H1 (cell line): ENCODE results near the gene TSPAN3. TPM values are rescaled to one million over a fixed set of nuclear protein-coding genes. Genes with fewer than 3 reads are reported as not detected.

Source experiments
- CTCF ChIA-PET: fragments of 300-600 bp; sonication (Branson Sonifier 250); formaldehyde crosslinking; loops from one replicate; lab custom pipeline; 2021; ENCODE audit not compliant: partially characterized antibody; lab: Charles Lee
- POLR2A ChIA-PET: fragments of 300-600 bp; sonication (Branson Sonifier 250); formaldehyde crosslinking; loops from one replicate; lab custom pipeline; 2021; ENCODE audit warnings: inconsistent platforms; ENCODE audit not compliant: partially characterized antibody; lab: Charles Lee
- DNase-seq, 2 experiments: peaks; one replicate each; pipeline versions ENCODE4 v3.0.0 to v3.0.0-alpha.2; 2010 to 2022; ENCODE audit warnings: low spot score in 2 of 2, low read depth in 1 of 2, mixed read lengths in 1 of 2
- FAIRE-seq: peaks from 2 replicates; lab custom pipeline; 2011; peaks lifted over from hg19 to GRCh38; lab: Jason Lieb, UNC
- H2AFZ ChIP-seq: 2 replicates; pipeline ENCODE4 v1.8.1; 2012; ENCODE audit warnings: low read length, inconsistent platforms
- H2AK5ac ChIP-seq: 2 replicates; pipeline ENCODE4 v1.6.1; 2013; ENCODE audit warnings: low read depth, low read length
- H2BK120ac ChIP-seq: replicated peaks from 2 replicates; pipeline ENCODE3; 2013; ENCODE audit warnings: low read depth, low read length, inconsistent platforms
- H2BK12ac ChIP-seq: 2 replicates; pipeline ENCODE4 v1.6.1; 2013; ENCODE audit warnings: low read depth, low read length
- H2BK15ac ChIP-seq: 2 replicates; pipeline ENCODE4 v1.6.1; 2013; ENCODE audit warnings: low read length
- H2BK20ac ChIP-seq: 2 replicates; pipeline ENCODE4 v1.6.1; 2013; ENCODE audit warnings: low read length
- H2BK5ac ChIP-seq: 2 replicates; pipeline ENCODE4 v1.6.1; 2013; ENCODE audit warnings: low read depth, low read length
- H3K14ac ChIP-seq: 2 replicates; pipeline ENCODE4 v1.6.1; 2013; ENCODE audit warnings: inconsistent platforms; ENCODE audit not compliant: insufficient read length
- H3K18ac ChIP-seq: 2 replicates; pipeline ENCODE4 v1.6.1; 2013; ENCODE audit warnings: low read length; ENCODE audit errors: extremely low read depth
- H3K23ac ChIP-seq: 2 replicates; pipeline ENCODE4 v1.6.1; 2013; ENCODE audit warnings: inconsistent platforms; ENCODE audit not compliant: insufficient read length
- H3K23me2 ChIP-seq: 2 replicates; pipeline ENCODE4 v1.6.1; 2013; ENCODE audit warnings: low read depth, low read length
- H3K27ac ChIP-seq: 2 replicates; pipeline ENCODE4 v1.6.1; 2011; ENCODE audit warnings: low read depth, low read length, inconsistent platforms
- H3K27me3 ChIP-seq, 4 experiments: replicated peaks in 1 of 4; 1 replicate in 1 of 4; 2 replicates in 3 of 4; pipeline versions ENCODE4 v1.6.1 to v1.8.1; 2011 to 2013; ENCODE audit warnings: low read length in 3 of 4, mild to moderate bottlenecking in 3 of 4, inconsistent platforms in 2 of 4, mixed read lengths in 2 of 4, moderate library complexity in 1 of 4; ENCODE audit not compliant: control insufficient read depth in 3 of 4, insufficient read depth in 3 of 4; ENCODE audit errors: extremely low read depth in 1 of 4
- H3K36me3 ChIP-seq, 4 experiments: 2 replicates each; pipeline versions ENCODE4 v1.6.1 to v1.8.1; 2011 to 2013; ENCODE audit warnings: mild to moderate bottlenecking in 4 of 4, low read length in 3 of 4, moderate library complexity in 2 of 4, control low read depth in 1 of 4, inconsistent platforms in 1 of 4; ENCODE audit not compliant: insufficient read depth in 4 of 4, control insufficient read depth in 2 of 4
- H3K4ac ChIP-seq: replicated peaks from 2 replicates; pipeline ENCODE3; 2013; ENCODE audit warnings: low read length, low read depth, mixed read lengths, inconsistent platforms; ENCODE audit not compliant: insufficient read length
- H3K4me1 ChIP-seq, 4 experiments: replicated peaks in 1 of 4; 1 replicate in 1 of 4; 2 replicates in 3 of 4; pipeline versions ENCODE4 v1.6.1 to v1.8.1; 2011 to 2013; ENCODE audit warnings: low read length in 3 of 4, inconsistent platforms in 2 of 4, mixed read lengths in 1 of 4; ENCODE audit not compliant: insufficient read depth in 4 of 4, control insufficient read depth in 3 of 4
- H3K4me2 ChIP-seq, 2 experiments: 2 replicates each; pipeline versions ENCODE4 v1.6.1 to v1.8.1; 2011 to 2013; ENCODE audit warnings: low read depth in 2 of 2, low read length in 2 of 2, control low read depth in 1 of 2, inconsistent platforms in 1 of 2, mild to moderate bottlenecking in 1 of 2; ENCODE audit not compliant: insufficient read depth in 1 of 2
- H3K4me3 ChIP-seq, 4 experiments: fragments of 200-600, 300-600 bp in 1 of 4; sonication (generic), shearing (Covaris generic), sonication (Bioruptor Twin) in 1 of 4; 2 replicates each; pipeline versions ENCODE4 v1.5.1 to v1.8.1; 2011 to 2016; ENCODE audit warnings: low read length in 4 of 4, low read depth in 3 of 4, control low read depth in 2 of 4, inconsistent platforms in 2 of 4, mild to moderate bottlenecking in 2 of 4, mixed read lengths in 1 of 4, moderate library complexity in 1 of 4; ENCODE audit not compliant: insufficient read depth in 2 of 4; ENCODE audit errors: extremely low read depth in 1 of 4
- H3K56ac ChIP-seq: replicated peaks from 2 replicates; pipeline ENCODE3; 2013; ENCODE audit warnings: low read depth, mild to moderate bottlenecking, mixed read lengths, low read length, inconsistent platforms; ENCODE audit not compliant: insufficient read length
- H3K79me1 ChIP-seq: 2 replicates; pipeline ENCODE4 v1.6.1; 2013; ENCODE audit warnings: low read depth, low read length, control low read depth
- H3K79me2 ChIP-seq, 2 experiments: 2 replicates each; pipeline versions ENCODE4 v1.6.1 to v1.8.1; 2012 to 2013; ENCODE audit warnings: low read length in 2 of 2, mild to moderate bottlenecking in 2 of 2, inconsistent platforms in 1 of 2; ENCODE audit not compliant: insufficient read depth in 2 of 2, control insufficient read depth in 1 of 2
- H3K9ac ChIP-seq, 4 experiments: replicated peaks in 1 of 4; 1 replicate in 1 of 4; 2 replicates in 3 of 4; pipeline versions ENCODE4 v1.6.1 to v1.8.1; 2011 to 2013; ENCODE audit warnings: low read depth in 3 of 4, low read length in 3 of 4, control low read depth in 2 of 4, mild to moderate bottlenecking in 2 of 4, moderate library complexity in 2 of 4, inconsistent platforms in 1 of 4; ENCODE audit errors: extremely low read depth in 1 of 4
- H3K9me3 ChIP-seq, 2 experiments: 2 replicates each; pipeline versions ENCODE4 v1.6.1 to v1.8.1; 2012 to 2013; ENCODE audit warnings: mild to moderate bottlenecking in 2 of 2, moderate library complexity in 2 of 2, control low read depth in 1 of 2, inconsistent platforms in 1 of 2, low read depth in 1 of 2, low read length in 1 of 2, mixed read lengths in 1 of 2; ENCODE audit not compliant: insufficient read depth in 2 of 2
- H4K20me1 ChIP-seq, 2 experiments: replicated peaks in 1 of 2; 2 replicates each; pipeline versions ENCODE3 to v1.8.1; 2011 to 2013; ENCODE audit warnings: inconsistent platforms in 2 of 2, low read length in 2 of 2, mild to moderate bottlenecking in 1 of 2; ENCODE audit not compliant: insufficient read depth in 2 of 2, control insufficient read depth in 1 of 2
- H4K5ac ChIP-seq: 2 replicates; pipeline ENCODE4 v1.6.1; 2013; ENCODE audit warnings: low read length, low read depth, mixed read lengths, inconsistent platforms; ENCODE audit not compliant: insufficient read length
- H4K8ac ChIP-seq: 2 replicates; pipeline ENCODE4 v1.8.0; 2013; ENCODE audit warnings: mild to moderate bottlenecking, moderate library complexity, low read length, inconsistent platforms; ENCODE audit not compliant: insufficient read depth; ENCODE audit errors: extremely low read depth
- H4K91ac ChIP-seq: replicated peaks from 2 replicates; pipeline ENCODE3; 2013; ENCODE audit warnings: low read length, mixed read lengths, inconsistent platforms; ENCODE audit not compliant: insufficient read length
- BRCA1 ChIP-seq: IDR thresholded peaks from 2 replicates; pipeline ENCODE4 v1.6.1; 2012; ENCODE audit warnings: low read depth, low read length, improper control_type of control experiment
- EGR1 ChIP-seq: IDR thresholded peaks from 2 replicates; pipeline ENCODE4 v1.6.1; 2011; ENCODE audit warnings: low read depth, low read length, borderline replicate concordance
- GABPA ChIP-seq: IDR thresholded peaks from 2 replicates; pipeline ENCODE4 v1.6.1; 2011; ENCODE audit warnings: mild to moderate bottlenecking, low read length, moderate library complexity, borderline replicate concordance; ENCODE audit not compliant: insufficient read depth
- GTF2F1 ChIP-seq: IDR thresholded peaks from 2 replicates; pipeline ENCODE4 v1.6.1; 2012; ENCODE audit warnings: low read depth, low read length, improper control_type of control experiment, borderline replicate concordance
- SP2 ChIP-seq: IDR thresholded peaks from 2 replicates; pipeline ENCODE4 v1.6.1; 2012; ENCODE audit warnings: mild to moderate bottlenecking, low read length, inconsistent platforms
- WGBS, 2 experiments: shearing (Covaris generic) in 1 of 2; methylation state at CpG; one replicate each; pipeline versions ENCODE4 v1.1.6 to v1.1.7; 2013 to 2015; ENCODE audit warnings: low lambda C conversion rate in 2 of 2, mixed read lengths in 2 of 2, inconsistent platforms in 1 of 2, low coverage in 1 of 2, missing lambda C conversion rate in 1 of 2; ENCODE audit not compliant: insufficient replicate concordance in 2 of 2, insufficient coverage in 1 of 2, insufficient read length in 1 of 2; ENCODE audit errors: extremely low coverage in 1 of 2, missing lambda C conversion rate in 1 of 2; 5-methylcytosine and 5-hydroxymethylcytosine counted together
- polyA plus RNA-seq, 7 experiments: library from polyadenylated mRNA; depleted of rRNA in 3 of 7; stranded (reverse) in 5 of 7; unstranded in 2 of 7; fragments of >200 nt in 5 of 7; fragments of 200-250 nt in 2 of 7; gene quantifications; 1 replicate in 5 of 7; 2 replicates in 1 of 7; 4 replicates in 1 of 7; pipeline versions ENCODE4 v1.2.1 to v1.2.3, GENCODE V29; 2011 to 2013; ENCODE audit warnings: missing spikeins in 2 of 7, mixed read lengths in 2 of 7
- total RNA-seq: library from RNA; stranded (reverse); fragmentation: NEBNext Ultra II Directional; extraction: Animal tissue kit (Norgen Biotek cat#: 25700); gene quantifications from 2 replicates; pipeline ENCODE4 v1.2.1, GENCODE V29; 2021

The TSPAN3 gene
- total and polyA plus RNA-seq, 2 of the 8 experiments (the other 6 are each of a cell fraction or from before 2014, with no cell fraction given), result 107 to 238 TPM

DNA sequence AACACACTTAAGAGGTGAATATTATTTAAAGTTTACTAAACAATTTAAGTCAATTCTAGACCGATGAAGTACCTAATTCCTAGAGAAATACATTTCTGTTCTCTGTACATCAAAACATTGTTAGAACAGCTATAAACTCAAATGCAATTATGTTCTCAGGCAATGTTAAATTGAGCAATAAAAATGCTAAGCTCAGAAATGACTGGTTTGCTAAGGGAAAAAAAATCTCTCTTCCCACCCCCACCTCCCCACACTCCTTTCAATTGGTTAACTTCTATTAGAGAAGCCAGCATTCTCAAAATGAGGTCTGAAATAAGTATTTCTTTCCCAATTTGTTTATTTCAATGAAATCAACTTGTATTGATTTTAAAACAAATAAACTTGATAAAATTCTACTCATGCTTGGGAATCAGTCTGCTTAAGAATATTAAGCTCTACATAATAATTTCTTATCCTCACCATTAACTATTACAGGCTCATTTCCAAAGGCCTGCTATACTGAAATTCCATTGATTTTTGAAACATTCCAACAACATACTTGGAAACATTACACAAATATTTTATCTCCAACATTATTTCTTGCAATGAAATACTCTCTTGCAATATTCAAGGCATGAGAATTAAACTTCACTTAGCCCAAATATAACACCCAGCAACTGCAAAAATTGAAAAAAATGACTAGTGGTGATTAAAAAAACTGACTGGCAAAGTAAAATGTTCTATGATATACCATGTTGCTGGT, 22.6 kb downstream of the TSPAN3 start:
- no peak overlapping the region for H3K9ac ChIP-seq
- DNase-seq (no peak), FAIRE-seq (no peak)
- H3K4me3 ChIP-seq, result no peak overlapping the region
- no peak overlapping the region for H2BK120ac ChIP-seq
- no peak overlapping the region for H3K4ac ChIP-seq
- no peak overlapping the region for H4K91ac ChIP-seq
- H3K79me1 ChIP-seq, result no peaks in the 10 kb centered on the region; the same call in 1 of the 2 replicates
- no peaks in the 10 kb centered on the region for H3K4me1 ChIP-seq
- WGBS, 2 experiments, result 93% methylated on average over 1 of the region's 1 CpG; no CpG with 5 or more reads in 1 of the 2 experiments
- no peak overlapping the region for H3K18ac ChIP-seq
- no peaks in the 10 kb centered on the region for H3K27me3 ChIP-seq
- no peak overlapping the region for H3K14ac ChIP-seq
- no peak overlapping the region for H2AK5ac ChIP-seq
- H2BK5ac ChIP-seq, result no peak overlapping the region
- H3K9me3 ChIP-seq, result no peaks in the 10 kb centered on the region
- no peak overlapping the region for H4K5ac ChIP-seq
- H2AFZ ChIP-seq, result no peak overlapping the region
- no peak overlapping the region for H2BK15ac ChIP-seq
- H2BK20ac ChIP-seq, result no peak overlapping the region
- no peak overlapping the region for H2BK12ac ChIP-seq
- no peak overlapping the region for H4K8ac ChIP-seq
- no peak overlapping the region for H3K4me2 ChIP-seq
- H3K23me2 ChIP-seq, result no peaks in the 10 kb centered on the region
- TF ChIP-seq GTF2F1 (no peak), BRCA1 (no peak), EGR1 (no peak), GABPA (no peak), SP2 (no peak)
- peaks cover 7 to 40% (median 19%) of the 10 kb centered on the region in 4 experiments for H3K36me3 ChIP-seq
- no peak overlapping the region for H3K27ac ChIP-seq
- ChIA-PET CTCF (interaction anchor here (0.7 kb wide), 2 partner anchors 9 to 12 kb away, joined by 3 read pairs; no protein-coding TSS in a partner anchor), POLR2A (no interaction called here)
- peaks cover 0 to 4% of the 10 kb centered on the region in 2 experiments for H4K20me1 ChIP-seq
- H3K79me2 ChIP-seq, result no peaks in the 10 kb centered on the region
- no peak overlapping the region for H3K23ac ChIP-seq
- no peak overlapping the region for H3K56ac ChIP-seq
